NCI-H526 (cell line): Measurements from ENCODE around the gene PCDH9.

Experiments
- DNase-seq, 2 experiments: peaks; one replicate each; lab custom pipeline; 2025; lab: John Stamatoyannopoulos, UW

The PCDH9 gene

GRCh38 chr13:66377569-66377968 is 852.6 kb downstream of the PCDH9 start:
- DNase-seq, result no peak

DNA sequence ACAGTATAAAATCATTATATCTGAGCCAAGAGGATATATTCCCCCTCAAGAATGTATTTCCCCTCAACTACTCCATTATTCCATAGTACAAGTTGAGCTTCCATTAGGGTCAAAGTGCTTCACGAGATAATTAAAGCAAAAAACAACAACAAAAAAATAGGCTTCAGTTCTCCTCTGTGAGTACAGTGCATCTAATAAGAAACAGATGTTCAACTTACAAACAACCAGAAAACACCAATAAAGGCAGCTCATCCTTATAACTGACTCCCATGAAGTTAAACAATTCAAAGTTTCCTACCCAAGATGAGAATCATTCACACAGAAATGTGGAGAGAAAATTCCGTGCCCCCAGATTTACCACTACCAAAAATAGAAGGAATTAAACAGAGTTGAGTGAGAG is 854.4 kb downstream of the PCDH9 start:
- no peak for DNase-seq

DNA sequence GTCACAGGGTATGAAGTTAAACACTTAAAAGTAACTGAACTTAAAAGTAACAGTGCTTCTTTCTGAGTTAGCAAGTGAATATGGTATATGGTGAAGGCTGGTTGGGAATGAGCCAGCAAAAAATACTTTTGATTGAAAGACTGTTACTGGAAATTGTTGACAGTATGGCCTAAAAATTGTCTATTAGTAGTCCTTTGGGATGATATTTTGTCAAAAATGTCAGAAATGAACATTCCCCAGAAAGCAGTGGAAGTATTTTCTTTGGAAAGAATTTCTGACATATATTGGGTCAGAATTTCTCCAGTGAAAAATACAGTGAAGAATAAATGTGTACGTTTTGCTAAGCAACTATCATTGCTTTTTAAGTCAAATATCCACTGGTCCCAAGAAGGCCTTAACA is 860.5 kb downstream of the PCDH9 start:
- DNase-seq, result no peak

DNA sequence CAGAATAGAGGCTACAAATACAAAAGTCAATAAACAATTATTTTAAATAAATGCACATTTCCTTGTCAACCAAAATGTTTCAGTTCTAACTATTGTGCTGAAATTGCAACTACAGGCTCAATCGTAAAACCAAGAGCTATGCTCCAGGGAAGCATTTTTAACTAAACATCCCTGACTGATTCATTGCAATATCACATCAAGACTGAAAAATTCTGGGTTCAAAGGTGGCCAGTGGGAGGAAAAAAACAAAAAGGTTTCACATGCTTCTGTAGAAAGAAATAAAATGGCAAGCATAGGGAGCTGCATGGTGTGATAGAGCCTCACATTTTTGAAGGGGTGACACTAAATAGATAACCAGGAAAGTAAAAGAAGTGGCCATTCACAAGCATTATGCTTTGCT is 862.8 kb downstream of the PCDH9 start:
- no peak for DNase-seq

GRCh38 chr13:66365101-66365500 is 865.0 kb downstream of the PCDH9 start:
- DNase-seq, result no peak

GRCh38 chr13:66364346-66364745 is 865.8 kb downstream of the PCDH9 start:
- DNase-seq, result no peak

GRCh38 chr13:66362485-66362884 is 867.7 kb downstream of the PCDH9 start:
- DNase-seq, result no peak

GRCh38 chr13:66359910-66360552 is 870.1 kb downstream of the PCDH9 start:
- DNase-seq, result no peak

DNA sequence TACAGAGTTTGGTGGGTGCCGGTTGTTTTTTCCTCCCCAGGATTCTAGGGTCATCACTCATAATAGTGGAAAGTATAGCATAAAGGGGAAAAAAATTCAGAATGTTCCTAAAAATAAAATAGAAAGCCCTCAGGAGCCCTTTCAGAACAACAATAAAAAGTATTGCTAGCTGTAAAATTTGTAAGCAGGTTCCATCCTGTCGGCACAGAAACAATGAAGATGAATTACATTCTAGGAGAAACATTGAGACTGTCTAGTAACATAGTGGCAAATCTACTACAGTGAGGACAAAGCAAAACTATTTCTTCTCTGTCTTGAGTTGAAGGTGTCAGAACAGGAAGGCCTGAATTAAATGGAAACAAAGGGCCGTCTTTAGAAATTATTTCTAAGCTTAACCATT is 870.7 kb downstream of the PCDH9 start:
- no peak for DNase-seq

GRCh38 chr13:66358564-66358963 is 871.6 kb downstream of the PCDH9 start:
- DNase-seq, result no peak

GRCh38 chr13:66357463-66357862 is 872.7 kb downstream of the PCDH9 start:
- no peak for DNase-seq

- DNase-seq, result no peak
Measured at GRCh38 chr13:66354879-66355751, 875.0 kb downstream of the PCDH9 start.

DNA sequence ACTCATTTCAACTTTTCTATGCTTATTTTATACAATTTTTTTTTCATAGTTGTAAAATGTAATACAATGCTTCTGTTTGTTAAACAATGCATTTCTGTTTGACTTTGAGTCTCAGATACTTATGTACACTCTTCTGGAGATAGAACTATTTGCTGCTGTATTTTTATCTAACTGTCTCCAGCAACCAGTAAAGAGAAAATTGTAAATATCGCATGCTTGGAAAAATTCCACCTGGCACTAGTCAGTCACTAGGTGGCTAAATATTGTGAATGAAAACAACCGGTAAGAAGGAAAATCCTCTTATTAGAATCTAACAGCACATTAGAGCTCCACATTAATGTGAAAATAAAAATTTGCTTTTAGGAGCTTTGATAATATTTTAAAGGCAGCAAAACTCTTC is 876.5 kb downstream of the PCDH9 start:
- no peak for DNase-seq

DNA sequence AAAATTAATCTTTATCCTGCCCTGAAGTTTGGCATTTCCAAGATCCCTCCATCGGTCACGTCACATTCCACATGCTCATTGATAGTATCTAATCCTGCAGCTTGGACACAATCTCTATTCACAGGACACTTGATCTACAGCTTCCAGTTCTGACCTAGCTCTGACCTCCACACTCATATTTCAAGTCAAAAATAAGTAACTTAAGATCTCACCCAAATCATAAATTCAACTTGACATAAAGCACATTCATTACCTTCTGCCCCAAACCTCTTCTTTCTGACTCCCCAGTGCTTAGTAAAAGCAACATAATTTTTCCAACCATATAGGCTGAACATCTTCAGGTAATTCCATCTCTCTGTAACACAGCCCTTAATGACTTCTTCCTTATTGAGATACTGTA is 880.2 kb downstream of the PCDH9 start:
- DNase-seq, result no peak

DNA sequence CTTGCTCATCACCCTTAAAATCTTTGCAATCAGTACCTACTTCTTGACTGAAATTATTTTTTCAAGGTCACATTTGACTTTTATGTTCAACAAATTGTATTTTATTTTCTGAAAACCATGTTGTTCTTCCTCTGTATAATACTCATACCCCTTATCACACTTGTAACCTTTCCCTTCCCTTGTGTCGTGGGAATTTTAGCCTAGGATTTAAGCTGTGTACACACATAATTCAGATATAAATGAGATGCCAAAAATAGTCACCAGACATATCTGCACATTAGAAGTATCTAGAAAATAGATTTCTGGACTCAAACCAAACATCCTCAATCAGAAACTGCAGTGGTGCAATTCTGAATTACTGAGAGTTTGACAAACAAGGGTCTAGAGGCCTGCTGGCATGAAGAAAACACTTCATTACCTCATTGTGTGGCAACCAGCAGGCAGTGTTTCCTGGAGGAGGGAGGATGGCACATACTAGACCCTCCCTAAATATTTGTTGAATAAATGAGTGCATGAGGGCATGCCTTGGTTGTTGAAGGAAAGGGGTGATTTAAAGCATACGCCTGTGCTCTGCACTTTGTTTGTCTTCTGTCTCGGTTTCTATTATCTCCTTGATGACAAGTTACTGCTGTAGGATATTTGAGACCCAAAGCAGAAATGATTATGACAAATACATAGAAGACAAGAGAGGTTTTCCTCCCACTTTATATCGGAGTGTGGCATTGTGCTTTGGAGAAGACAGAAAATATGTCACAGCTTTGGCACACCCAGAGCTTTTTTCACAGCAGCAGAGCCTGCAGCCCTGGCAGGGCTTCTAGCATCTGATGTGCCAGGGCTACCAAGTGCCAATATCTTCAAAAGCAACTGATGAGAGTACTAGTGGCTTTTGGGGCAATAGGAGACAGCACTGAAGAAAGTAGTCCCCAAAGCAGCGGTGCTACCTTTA is 881.1 kb downstream of the PCDH9 start:
- no peak for DNase-seq

DNA sequence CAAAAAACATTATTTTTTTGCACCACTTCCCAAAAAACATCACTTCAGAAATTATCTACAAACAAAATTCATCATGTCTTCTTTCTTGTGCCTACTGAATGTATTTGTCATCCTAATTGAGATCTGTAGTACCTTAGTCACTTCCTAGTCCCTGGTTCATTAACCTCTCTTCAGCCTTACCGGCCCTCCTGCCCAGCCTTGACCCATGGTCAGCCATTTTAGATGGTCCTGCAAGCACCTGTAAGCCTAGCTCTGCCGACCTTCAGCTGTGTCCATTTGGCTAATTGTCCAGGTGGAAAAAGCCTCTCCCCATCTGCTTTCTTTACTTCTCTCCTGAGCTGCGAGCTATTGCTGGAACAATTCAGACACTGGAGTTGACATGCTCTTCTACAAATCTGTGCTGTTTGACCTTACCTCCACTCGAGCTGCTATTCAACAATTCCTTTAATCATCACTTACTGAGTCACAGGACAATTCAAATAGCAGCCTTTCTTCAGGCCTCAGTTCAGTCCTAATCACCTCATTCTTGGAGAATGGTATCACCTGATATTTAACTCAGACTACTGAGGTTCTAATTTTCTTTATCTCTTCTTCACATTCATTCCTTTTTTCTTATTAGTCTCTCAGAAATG is 882.5 kb downstream of the PCDH9 start:
- no peak for DNase-seq

DNA sequence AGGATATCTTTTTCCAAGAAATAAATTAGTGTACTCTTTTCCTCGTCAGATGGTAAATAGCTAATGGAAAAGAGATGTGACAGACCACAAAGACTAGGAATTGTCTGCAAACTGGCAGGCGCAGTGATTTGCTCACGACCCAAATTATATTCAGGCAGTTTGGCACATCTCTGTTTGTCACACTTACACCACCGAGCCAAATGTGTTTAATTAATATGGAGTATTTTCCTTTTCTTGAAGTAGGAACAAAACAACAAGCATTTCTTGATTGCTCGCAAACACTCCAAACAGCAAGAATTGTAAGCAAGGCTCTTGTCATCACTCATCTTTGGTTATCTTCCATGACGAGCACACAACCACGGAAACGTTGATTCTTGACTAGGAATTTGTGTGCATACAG is 884.2 kb downstream of the PCDH9 start:
- DNase-seq, result no peak

DNA sequence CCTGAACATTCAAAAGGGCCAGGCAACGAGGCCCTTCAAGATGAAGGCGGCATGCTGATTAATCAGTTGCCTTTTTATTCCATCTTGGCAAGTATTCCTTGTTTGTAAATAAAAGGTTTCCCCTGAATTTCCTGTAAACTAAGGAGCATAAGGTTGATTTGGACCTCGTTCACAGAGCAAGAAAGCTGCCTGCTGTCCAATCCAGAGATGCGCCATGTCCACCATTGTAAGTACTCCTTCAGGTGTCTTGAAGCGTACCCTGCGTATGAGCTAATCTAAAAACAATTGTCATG is 884.7 kb downstream of the PCDH9 start:
- DNase-seq, result no peak

DNA sequence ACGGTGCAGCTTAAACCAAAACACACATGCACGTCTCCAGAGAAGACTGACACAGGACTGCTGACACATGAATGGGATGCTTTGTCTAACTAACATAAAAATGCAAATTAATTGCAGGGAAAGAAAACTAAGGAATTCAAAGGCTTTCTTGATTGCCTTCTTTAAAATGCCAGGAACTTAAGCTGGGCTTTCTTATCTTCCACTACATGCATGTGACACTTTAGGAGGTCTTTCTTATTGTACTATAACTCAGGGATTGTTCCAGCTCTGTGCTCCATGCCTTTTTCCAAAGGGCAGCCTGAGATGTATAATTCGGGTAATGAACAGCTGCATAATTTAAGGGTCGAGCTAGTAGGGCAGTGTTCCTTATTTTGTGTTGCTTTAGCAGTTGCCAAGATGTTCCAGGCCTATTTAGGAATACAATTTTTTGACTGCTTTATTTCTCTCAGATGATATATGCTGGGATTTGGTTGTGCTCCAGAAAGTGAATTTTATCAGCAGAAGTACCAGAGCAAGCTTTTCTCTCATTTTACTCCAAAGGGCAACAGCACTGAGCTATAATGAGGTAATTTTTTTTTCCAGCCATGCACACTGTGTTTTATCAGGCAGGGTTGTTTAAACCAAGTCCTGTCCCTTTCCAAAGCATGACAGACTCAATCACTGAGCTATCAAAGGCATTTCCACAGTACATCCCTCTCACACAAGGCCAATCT is 885.2 kb downstream of the PCDH9 start:
- peak in 1 of 2 experiments; percentile 26 for DNase-seq

DNA sequence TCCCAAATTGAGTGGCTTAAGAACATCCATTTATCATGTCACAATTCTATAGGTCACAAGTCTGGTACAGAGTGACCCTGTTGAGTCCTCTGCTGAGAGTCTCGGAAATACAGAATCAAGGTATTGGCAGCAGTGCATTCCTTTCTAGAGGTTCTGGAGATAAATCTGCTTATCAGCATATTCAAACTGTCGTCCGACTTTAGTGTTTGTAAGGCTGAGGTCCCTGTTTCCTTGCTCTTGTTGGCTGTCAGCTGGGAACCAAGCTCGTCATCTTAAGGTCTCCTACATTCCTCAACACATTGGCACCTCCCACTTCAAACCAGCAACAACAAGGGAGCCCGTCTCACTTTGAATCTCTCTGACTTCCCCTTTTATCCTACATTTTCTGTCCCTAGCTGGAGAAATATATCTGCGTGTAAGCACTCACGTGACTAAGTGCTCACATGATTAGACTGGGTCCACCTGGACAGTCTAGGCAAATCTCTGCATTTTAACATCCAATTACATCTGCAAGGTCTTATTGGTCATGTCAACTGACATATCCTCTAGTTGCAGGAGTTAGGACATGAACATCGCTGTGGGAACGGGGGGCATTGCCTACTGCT is 886.8 kb downstream of the PCDH9 start:
- no peak for DNase-seq
